IPS-NIHi11 (cell line): ENCODE measurements around the gene ERC2.

Experiments
- DNase-seq: peaks from one replicate; pipeline ENCODE4 v3.0.0; 2012; ENCODE audit warnings: mixed read lengths, low spot score

The ERC2 gene

GRCh38 chr3:55746808-55747413, 721.4 kb downstream of the ERC2 start:
- DNase-seq, result no peak

GRCh38 chr3:55742832-55743136, 725.5 kb downstream of the ERC2 start:
- DNase-seq, result no peak

GRCh38 chr3:55742022-55742831, 726.0 kb downstream of the ERC2 start:
- DNase-seq, result no peak

GRCh38 chr3:55737186-55737585, 731.1 kb downstream of the ERC2 start:
- no peak for DNase-seq

GRCh38 chr3:55735976-55736375, 732.3 kb downstream of the ERC2 start:
- no peak for DNase-seq

GRCh38 chr3:55731741-55732140, 736.5 kb downstream of the ERC2 start:
- DNase-seq, result no peak

- no peak for DNase-seq
These were observed 738.7 kb downstream of the ERC2 start for GRCh38 chr3:55729546-55729945.

- no peak for DNase-seq
These were observed 739.7 kb downstream of the ERC2 start for GRCh38 chr3:55728461-55729100.

GRCh38 chr3:55726501-55726775, 741.8 kb downstream of the ERC2 start:
- no peak for DNase-seq

- no peak for DNase-seq
These were observed 742.4 kb downstream of the ERC2 start for GRCh38 chr3:55725681-55726500.

- no peak for DNase-seq
These were observed 743.4 kb downstream of the ERC2 start for GRCh38 chr3:55724821-55725220.

GRCh38 chr3:55724407-55724784, 743.9 kb downstream of the ERC2 start:
- DNase-seq, result no peak

GRCh38 chr3:55723653-55724406, 744.4 kb downstream of the ERC2 start:
- DNase-seq, result no peak

- DNase-seq, result peak; percentile 43
These were observed 746.4 kb downstream of the ERC2 start for GRCh38 chr3:55721716-55722484.

GRCh38 chr3:55720614-55721013, 747.7 kb downstream of the ERC2 start:
- DNase-seq, result no peak

- DNase-seq, result no peak
These were observed 748.8 kb downstream of the ERC2 start for GRCh38 chr3:55719508-55719907.

GRCh38 chr3:55719006-55719405, 749.3 kb downstream of the ERC2 start:
- no peak for DNase-seq

- DNase-seq, result no peak
These were observed 749.7 kb downstream of the ERC2 start for GRCh38 chr3:55718521-55718921.

- DNase-seq, result no peak
These were observed 750.2 kb downstream of the ERC2 start for GRCh38 chr3:55718074-55718473.

- no peak for DNase-seq
These were observed 750.8 kb downstream of the ERC2 start for GRCh38 chr3:55717481-55717880.

- DNase-seq, result no peak
These were observed 751.5 kb downstream of the ERC2 start for GRCh38 chr3:55716611-55717225.
